Frontal cortex (tissue), 1 donor: ENCODE data around the gene TTC23L. TPM values are rescaled to one million over a fixed set of nuclear protein-coding genes. Genes with fewer than 3 reads are reported as not detected.

Experiments used
- total RNA-seq: library from RNA; depleted of rRNA; stranded (reverse); fragments of >200 nt; gene quantifications from one replicate; pipeline ENCODE4 v1.2.3, GENCODE V29; 2014

TTC23L gene
- total RNA-seq, 1 donor from 2014 or later, result 5.7 TPM

Other genes starting within 250 kb of the TTC23L start
- 29.3 TPM for gene RAI14, start 182.8 kb upstream of the TTC23L start, total RNA-seq
- gene RAD1, start 76.3 kb downstream of the TTC23L start, total RNA-seq, result 44.0 TPM
- gene BRIX1, start 76.5 kb downstream of the TTC23L start, total RNA-seq, result 47.7 TPM
- gene DNAJC21, start 90.4 kb downstream of the TTC23L start, total RNA-seq, result 21.2 TPM
- not detected for gene AGXT2, start 208.8 kb downstream of the TTC23L start, total RNA-seq